HUES6 (cell line): ENCODE data around the gene VARS1.

ENCODE experiments used
- H3K27ac ChIP-seq: 2 replicates; pipeline ENCODE4 v1.7.0; 2013; ENCODE audit warnings: low read depth, mild to moderate bottlenecking, low read length, inconsistent platforms
- H3K27me3 ChIP-seq: 2 replicates; pipeline ENCODE4 v1.6.1; 2013; ENCODE audit warnings: low read length; ENCODE audit not compliant: control insufficient read depth, insufficient read depth
- H3K36me3 ChIP-seq: 2 replicates; pipeline ENCODE4 v1.6.1; 2013; ENCODE audit warnings: low read length; ENCODE audit not compliant: control insufficient read depth, insufficient read depth
- H3K4me1 ChIP-seq: 2 replicates; pipeline ENCODE4 v1.6.1; 2013; ENCODE audit warnings: low read length; ENCODE audit not compliant: control insufficient read depth, insufficient read depth
- H3K4me3 ChIP-seq: 2 replicates; pipeline ENCODE4 v1.5.1; 2013; ENCODE audit warnings: low read depth, low read length
- H3K9ac ChIP-seq: one replicate; pipeline ENCODE4 v1.6.1; 2013; ENCODE audit warnings: mild to moderate bottlenecking, low read length
- H3K9me3 ChIP-seq: 2 replicates; pipeline ENCODE4 v1.6.1; 2013; ENCODE audit warnings: low read depth, low read length; ENCODE audit not compliant: control insufficient read depth, insufficient read depth

The VARS1 gene

DNA sequence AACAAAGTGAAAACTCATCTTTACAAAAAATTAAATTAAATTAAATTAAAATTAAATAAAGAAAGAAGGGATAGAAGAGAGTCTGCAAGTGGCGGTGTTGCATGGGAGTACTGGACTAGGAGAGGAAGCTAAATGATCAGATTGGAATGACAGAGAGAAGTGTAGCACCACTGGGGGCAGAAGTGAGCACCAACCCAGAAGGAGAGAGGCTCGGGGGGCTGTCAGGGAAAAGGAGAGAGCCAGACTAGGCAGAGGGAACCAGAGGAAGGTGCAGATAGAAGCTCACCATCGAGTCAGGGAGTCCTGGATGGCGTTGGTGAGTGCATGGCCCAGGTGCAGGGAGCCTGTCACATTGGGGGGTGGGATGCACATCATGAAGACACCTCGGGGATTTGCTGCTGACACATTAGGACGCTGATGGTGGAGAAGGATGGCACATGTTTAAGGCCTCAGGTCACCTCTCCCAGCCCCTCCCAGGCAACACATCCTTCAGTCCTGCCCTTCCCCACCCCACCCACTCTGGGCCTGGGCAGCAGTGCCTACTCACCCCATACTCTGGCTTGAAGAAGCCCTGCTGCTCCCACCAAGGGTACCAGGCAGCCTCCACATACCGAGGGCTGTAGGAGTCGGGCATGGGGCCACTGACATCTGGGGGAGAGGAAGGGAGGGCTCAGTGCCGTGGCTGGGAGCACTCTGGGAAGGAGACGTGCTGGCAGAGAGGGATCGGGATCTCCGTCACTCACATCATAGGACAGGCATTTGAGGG is 4.0 kb downstream of the VARS1 start:
- Histone ChIP-seq H3K27ac (no peak overlapping the region), H3K36me3 (peaks cover 36% of the 10 kb centered on the region)

GRCh38 chr6:31785475-31785874 is 10.1 kb downstream of the VARS1 start:
- H3K9ac ChIP-seq: no peak overlapping the region

More for the DNA sequence above, 4.0 kb downstream of the VARS1 start:
- no peak overlapping the region for H3K9ac ChIP-seq
- H3K9me3 ChIP-seq: no peaks in the 10 kb centered on the region
- H3K4me3 ChIP-seq: no peak overlapping the region
- no peaks in the 10 kb centered on the region for H3K27me3 ChIP-seq
- H3K4me1 ChIP-seq: 0 out of 2 replicates have a peak, but pooled peaks cover 6% of the 10 kb centered on the region

DNA sequence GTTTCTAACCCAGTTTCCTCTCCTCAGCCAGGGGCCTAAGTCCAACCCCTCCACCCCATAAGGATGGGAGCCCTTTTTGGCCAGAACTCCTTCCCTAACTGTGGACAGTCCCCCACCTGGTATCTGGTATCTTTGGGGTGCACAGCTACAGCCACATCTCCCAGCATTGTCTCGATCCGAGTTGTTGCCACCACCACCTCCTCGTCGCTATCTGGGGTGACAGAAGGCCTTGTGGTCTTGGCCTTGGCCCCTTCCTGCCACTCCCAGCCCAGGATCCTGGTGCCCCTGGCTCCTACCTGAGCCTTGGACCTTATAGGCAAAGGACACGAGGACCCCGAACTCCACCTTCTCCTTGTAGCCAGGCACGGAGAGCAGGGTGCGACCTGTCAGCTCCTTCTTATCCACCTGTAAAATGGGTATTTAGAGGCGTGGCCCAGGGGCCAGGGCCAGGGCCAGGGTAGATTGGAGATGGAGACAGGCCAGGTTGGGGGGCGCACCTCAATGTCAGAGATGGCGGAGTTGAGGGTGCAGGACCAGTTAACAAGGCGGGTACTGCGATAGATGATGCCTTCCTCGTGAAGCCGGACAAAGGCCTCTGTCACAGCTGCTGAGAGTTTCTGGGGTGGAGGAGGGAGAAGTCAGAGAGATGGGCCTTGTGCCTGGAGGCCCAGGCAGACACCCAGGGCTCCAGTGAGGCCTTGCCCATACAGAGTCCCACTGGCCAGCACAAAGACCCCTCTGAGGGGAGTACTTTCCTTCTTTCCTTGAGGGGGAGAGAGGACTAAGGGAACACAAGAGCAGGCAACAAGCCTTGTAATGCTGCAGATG is 11.2 kb downstream of the VARS1 start:
- Histone ChIP-seq H3K27me3 (no peaks in the 10 kb centered on the region), H3K9me3 (no peaks in the 10 kb centered on the region), H3K27ac (no peak overlapping the region), H3K4me1 (no peaks in the 10 kb centered on the region), H3K4me3 (no peak overlapping the region), H3K36me3 (peaks cover 74% of the 10 kb centered on the region), H3K9ac (no peak overlapping the region)

More at GRCh38 chr6:31785475-31785874, 10.1 kb downstream of the VARS1 start:
- H3K4me1 ChIP-seq: no peaks in the 10 kb centered on the region
- H3K27me3 ChIP-seq: no peaks in the 10 kb centered on the region
- peaks cover 68% of the 10 kb centered on the region for H3K36me3 ChIP-seq
- no peaks in the 10 kb centered on the region for H3K9me3 ChIP-seq
- no peak overlapping the region for H3K27ac ChIP-seq
- no peak overlapping the region for H3K4me3 ChIP-seq

DNA sequence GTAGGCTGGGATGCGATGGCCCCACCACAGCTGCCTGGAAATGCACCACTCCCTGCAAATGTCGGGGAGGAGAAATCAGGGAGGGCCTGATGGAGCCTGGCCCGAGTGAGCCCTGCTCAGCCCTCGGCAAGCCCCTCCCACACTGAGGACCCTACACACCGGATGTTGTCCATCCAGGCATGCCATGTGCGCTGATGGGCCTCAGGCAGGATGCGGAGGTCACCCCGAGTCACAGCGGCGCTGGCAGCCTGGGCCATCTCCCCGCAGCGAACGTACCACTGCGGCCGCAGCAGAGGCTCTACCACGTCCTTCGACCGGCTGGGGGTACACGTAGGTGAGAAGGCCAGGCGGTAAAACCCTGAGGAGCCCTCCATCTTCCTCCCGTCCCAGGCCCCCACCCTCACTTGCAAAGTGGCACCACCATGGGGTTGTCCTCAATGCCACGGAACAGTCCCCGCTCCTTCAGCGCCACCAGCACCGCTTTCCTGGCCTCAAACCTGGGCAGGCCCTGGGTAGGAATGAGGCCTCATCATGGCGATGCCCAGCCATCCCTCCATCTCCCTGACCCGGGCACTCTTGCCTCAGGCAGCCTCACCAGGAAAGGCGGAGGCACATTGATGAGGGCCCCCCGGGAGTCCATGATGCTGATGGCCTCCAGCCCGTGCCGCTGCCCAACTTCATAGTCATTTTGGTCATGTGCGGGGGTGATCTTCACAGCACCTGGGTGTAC is 13.3 kb downstream of the VARS1 start:
- H3K4me1 ChIP-seq: peaks cover 2% of the 10 kb centered on the region; the same call in 1 of the 2 replicates
- no peak overlapping the region for H3K4me3 ChIP-seq
- H3K27ac ChIP-seq: no peak overlapping the region
- no peaks in the 10 kb centered on the region for H3K27me3 ChIP-seq
- H3K9ac ChIP-seq: no peak overlapping the region
- H3K36me3 ChIP-seq: peaks cover 89% of the 10 kb centered on the region
- H3K9me3 ChIP-seq: no peaks in the 10 kb centered on the region

DNA sequence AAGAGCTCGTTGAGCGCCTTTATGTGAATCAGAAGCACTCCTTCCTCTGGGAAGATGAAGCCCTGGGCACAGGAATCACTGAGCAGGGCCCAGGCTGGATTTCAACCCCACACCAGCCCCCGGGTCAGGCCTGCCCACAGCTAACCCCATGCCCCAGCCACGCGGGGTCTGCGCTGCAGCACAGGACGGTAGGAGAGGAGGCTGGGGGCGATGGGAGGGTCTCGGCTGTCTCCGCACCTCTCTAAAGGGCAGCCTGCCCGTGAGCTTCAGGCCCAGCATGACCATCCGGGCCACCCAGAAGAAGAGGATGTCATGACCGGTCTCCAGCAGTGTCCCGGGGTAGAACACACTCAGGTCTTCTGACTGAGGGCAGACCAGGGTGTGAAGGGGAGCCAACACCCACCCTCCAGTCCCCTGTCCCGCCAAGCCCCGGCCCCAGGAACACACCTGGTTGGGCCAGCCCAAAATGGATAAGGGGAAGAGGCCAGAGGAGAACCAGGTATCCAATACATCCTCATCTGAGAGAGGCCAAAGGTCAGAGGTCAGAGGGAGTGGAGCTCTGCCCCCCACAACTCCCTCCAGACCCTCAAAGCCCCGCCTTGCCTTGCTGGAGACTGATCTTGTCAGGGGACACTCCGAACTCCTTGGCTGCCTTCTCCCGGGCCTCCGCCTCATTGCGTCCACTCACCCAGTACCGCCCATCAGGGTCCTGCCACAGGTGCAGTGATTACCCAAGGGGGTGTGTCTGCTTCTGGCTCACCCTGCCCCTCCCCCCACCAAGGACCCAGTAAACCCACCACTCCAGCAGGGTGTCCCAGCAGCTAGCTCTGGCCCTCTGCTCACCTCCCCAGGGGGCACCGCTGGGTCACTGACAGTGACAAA is 14.1 kb downstream of the VARS1 start:
- Histone ChIP-seq H3K27me3 (no peaks in the 10 kb centered on the region), H3K4me3 (no peak overlapping the region), H3K4me1 (peaks cover 6% of the 10 kb centered on the region; the same call in 1 of the 2 replicates), H3K27ac (no peak overlapping the region), H3K9ac (no peak overlapping the region), H3K36me3 (peaks cover 88% of the 10 kb centered on the region), H3K9me3 (no peaks in the 10 kb centered on the region)

- Histone ChIP-seq H3K27ac (no peak overlapping the region), H3K4me1 (peaks cover 6% of the 10 kb centered on the region; the same call in 1 of the 2 replicates), H3K36me3 (peaks cover 83% of the 10 kb centered on the region), H3K9me3 (no peaks in the 10 kb centered on the region), H3K27me3 (no peaks in the 10 kb centered on the region), H3K9ac (no peak overlapping the region), H3K4me3 (no peak overlapping the region)
Observed at GRCh38 chr6:31780507-31781243, 14.9 kb downstream of the VARS1 start.

- Histone ChIP-seq H3K9me3 (no peaks in the 10 kb centered on the region), H3K4me3 (no peak overlapping the region), H3K4me1 (peaks cover 6% of the 10 kb centered on the region; the same call in 1 of the 2 replicates), H3K27me3 (no peaks in the 10 kb centered on the region), H3K27ac (no peak overlapping the region), H3K9ac (no peak overlapping the region), H3K36me3 (peaks cover 75% of the 10 kb centered on the region)
Observed at GRCh38 chr6:31779908-31780307, 15.6 kb downstream of the VARS1 start.

GRCh38 chr6:31778999-31779885 is 16.3 kb downstream of the VARS1 start:
- no peak overlapping the region for H3K27ac ChIP-seq
- H3K9ac ChIP-seq: no peak overlapping the region
- peaks cover 68% of the 10 kb centered on the region for H3K36me3 ChIP-seq
- no peak overlapping the region for H3K4me3 ChIP-seq
- no peaks in the 10 kb centered on the region for H3K27me3 ChIP-seq
- H3K4me1 ChIP-seq: peaks cover 6% of the 10 kb centered on the region; the same call in 1 of the 2 replicates
- H3K9me3 ChIP-seq: no peaks in the 10 kb centered on the region

DNA sequence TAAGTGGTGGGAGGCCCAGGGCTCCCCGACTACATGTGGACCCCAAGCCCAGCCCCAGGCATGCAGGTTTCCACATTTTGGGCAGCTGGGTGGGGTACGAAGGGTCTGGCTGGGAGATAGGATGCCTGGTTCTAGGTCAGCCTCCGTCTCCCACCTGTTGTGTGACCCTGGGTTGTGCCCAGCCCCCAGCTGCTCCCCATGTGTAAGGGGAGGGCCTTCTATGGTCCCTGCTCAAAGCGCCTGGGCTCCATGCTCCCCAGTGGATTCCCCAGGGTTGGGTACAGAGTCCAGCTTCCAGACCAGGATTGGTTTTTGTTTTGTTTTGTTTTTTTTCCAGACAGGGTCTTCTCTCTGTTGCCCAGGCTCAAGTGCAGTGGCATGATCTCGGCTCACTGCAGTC is 17.4 kb downstream of the VARS1 start:
- H3K4me3 ChIP-seq: no peak overlapping the region
- no peaks in the 10 kb centered on the region for H3K9me3 ChIP-seq
- no peak overlapping the region for H3K9ac ChIP-seq
- no peaks in the 10 kb centered on the region for H3K27me3 ChIP-seq
- H3K4me1 ChIP-seq: peaks cover 6% of the 10 kb centered on the region; the same call in 1 of the 2 replicates
- H3K27ac ChIP-seq: no peak overlapping the region
- H3K36me3 ChIP-seq: peaks cover 60% of the 10 kb centered on the region
